ENCODE data around the gene L3MBTL4.

Gene L3MBTL4

GRCh38 chr18:5964996-5965395 is 449.7 kb downstream of the L3MBTL4 start:
- no peak for TF ChIP-seq ZFP3 (CRISPR knock-in tag; IDR thresholded peaks at IDR 0.05)
- TF ChIP-seq ESRRG (CRISPR knock-in tag; IDR thresholded peaks at IDR 0.05) = no peak
- TF ChIP-seq ISL1 (CRISPR knock-in tag; IDR thresholded peaks at IDR 0.05) = no peak
- ATAC-seq = no peak

GRCh38 chr18:5964596-5964995 is 450.1 kb downstream of the L3MBTL4 start:
- TF ChIP-seq TSHZ2 (CRISPR knock-in tag; IDR thresholded peaks at IDR 0.05) (no peak), ISL1 (CRISPR knock-in tag; IDR thresholded peaks at IDR 0.05) (no peak), POU6F1 (CRISPR knock-in tag; IDR thresholded peaks at IDR 0.05; ENCODE audit: borderline replicate concordance, low read depth) (no peak), CREB5 (CRISPR knock-in tag; IDR thresholded peaks at IDR 0.05; ENCODE audit: low read depth) (no peak), ZNF70 (CRISPR knock-in tag; IDR thresholded peaks at IDR 0.05) (no peak), SNAI2 (CRISPR knock-in tag; IDR thresholded peaks at IDR 0.05) (no peak), TCF4 (CRISPR knock-in tag; IDR thresholded peaks at IDR 0.05; ENCODE audit: borderline replicate concordance) (no peak), ZFP30 (CRISPR knock-in tag; IDR thresholded peaks at IDR 0.05) (no peak)
- ATAC-seq = no peak

GRCh38 chr18:5964108-5964507 is 450.6 kb downstream of the L3MBTL4 start:
- TF ChIP-seq BACH2 (CRISPR knock-in tag; IDR thresholded peaks at IDR 0.05; ENCODE audit: borderline replicate concordance) = no peak
- no peak for TF ChIP-seq GLIS3 (CRISPR knock-in tag; IDR thresholded peaks at IDR 0.05)
- no peak for TF ChIP-seq ZFP3 (CRISPR knock-in tag; IDR thresholded peaks at IDR 0.05)
- no peak for TF ChIP-seq PPARA (CRISPR knock-in tag; IDR thresholded peaks at IDR 0.05; ENCODE audit: borderline replicate concordance)
- no peak for TF ChIP-seq TOX (CRISPR knock-in tag; IDR thresholded peaks at IDR 0.05; ENCODE audit: borderline replicate concordance)
- no peak for TF ChIP-seq CSRNP3 (CRISPR knock-in tag; IDR thresholded peaks at IDR 0.05)
- no peak for TF ChIP-seq ZFP30 (CRISPR knock-in tag; IDR thresholded peaks at IDR 0.05)
- TF ChIP-seq TSHZ2 (CRISPR knock-in tag; IDR thresholded peaks at IDR 0.05) = no peak
- TF ChIP-seq ZNF565 (CRISPR knock-in tag; conservative IDR thresholded peaks at IDR 0.05; ENCODE audit: low read depth) = no peak
- no peak for TF ChIP-seq ARNTL (CRISPR knock-in tag; IDR thresholded peaks at IDR 0.05; ENCODE audit: borderline replicate concordance, low read depth)
- TF ChIP-seq CREB5 (CRISPR knock-in tag; IDR thresholded peaks at IDR 0.05; ENCODE audit: low read depth) = no peak
- TF ChIP-seq ISL1 (CRISPR knock-in tag; IDR thresholded peaks at IDR 0.05) = no peak
- TF ChIP-seq ESRRG (CRISPR knock-in tag; IDR thresholded peaks at IDR 0.05) = no peak
- TF ChIP-seq ZNF70 (CRISPR knock-in tag; IDR thresholded peaks at IDR 0.05) = no peak
- TF ChIP-seq ZNF8 (CRISPR knock-in tag; IDR thresholded peaks at IDR 0.05) = no peak
- no peak for TF ChIP-seq RARB (CRISPR knock-in tag; IDR thresholded peaks at IDR 0.05)
- TF ChIP-seq OSR1 (CRISPR knock-in tag; IDR thresholded peaks at IDR 0.05) = no peak
- no peak for TF ChIP-seq CSDC2 (CRISPR knock-in tag; IDR thresholded peaks at IDR 0.05)

More at GRCh38 chr18:5964108-5964507, 450.6 kb downstream of the L3MBTL4 start:
- ATAC-seq = no peak
